Measurements from ENCODE around the gene SLC25A47. TPM values are rescaled to one million over a fixed set of nuclear protein-coding genes. Genes with fewer than 3 reads are reported as not detected.
"Not testable (repeated sequence)": the region's sequence is repeated elsewhere in the genome, so short reads cannot be mapped to it uniquely, and the experiment has no call there.

Gene SLC25A47
- total RNA-seq, 2 experiments from 2014 or later, result not detected

DNA sequence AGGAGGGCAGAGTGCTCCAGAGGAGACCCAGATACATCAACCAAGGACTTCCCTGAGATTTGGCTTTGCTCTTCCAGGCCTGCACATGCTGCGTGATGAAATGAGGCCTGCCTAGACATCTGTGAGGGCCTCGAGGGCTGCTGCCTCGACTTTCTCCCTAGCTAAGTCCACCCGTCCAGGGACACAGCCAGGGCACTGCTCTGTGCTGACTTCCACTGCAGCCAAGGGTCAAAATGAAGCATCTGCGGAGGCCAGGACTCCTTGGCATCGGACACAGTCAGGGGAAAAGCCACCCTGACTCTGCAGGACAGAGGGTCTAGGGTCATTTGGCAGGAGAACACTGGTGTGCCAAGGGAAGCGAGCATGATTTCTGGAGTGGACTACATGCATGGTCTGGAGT lies 10.7 kb downstream of the SLC25A47 start:
- no peak for DNase-seq
- Mint-ChIP-seq H3K27me3 (no peaks in the 10 kb centered on the region), H3K4me1 (ENCODE audit: low read depth) (peaks cover 18% of the 10 kb centered on the region), H3K9me3 (no peaks in the 10 kb centered on the region), H3K27ac (no peak overlapping the region), H3K36me3 (peaks cover 50% of the 10 kb centered on the region), H3K4me3 (no peak overlapping the region)
- CTCF ChIA-PET, result interaction anchor here (1.2 kb wide), 1 partner anchor 12 kb away, joined by 3 read pairs; no protein-coding TSS in a partner anchor
- POLR2A ChIA-PET, result interaction anchor here (0.6 kb wide), 1 partner anchor 208 kb away, joined by 4 read pairs; no protein-coding TSS in a partner anchor
- intact Hi-C loops (cut with micrococcal nuclease), result no loop called here

DNA sequence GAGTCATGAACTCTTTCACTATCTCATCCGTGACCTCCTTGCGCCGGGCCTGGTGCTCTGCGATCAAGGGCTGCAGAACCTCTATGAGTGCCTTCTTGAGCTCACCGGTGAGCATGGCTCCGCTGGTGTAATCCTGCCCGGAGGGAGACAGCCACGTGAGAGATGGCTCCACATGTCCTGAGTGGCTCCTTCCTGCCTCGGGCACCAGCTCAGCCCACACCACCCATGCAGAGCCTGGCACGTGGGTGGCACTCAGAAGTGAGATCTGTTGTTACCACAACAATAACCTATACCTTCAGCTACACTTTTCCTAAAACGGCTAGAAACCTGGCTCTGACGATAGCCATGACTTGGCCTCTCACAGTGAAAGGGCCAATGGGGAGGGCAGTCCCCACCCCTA lies 11.8 kb downstream of the SLC25A47 start:
- peaks cover 57% of the 10 kb centered on the region for H3K36me3 Mint-ChIP-seq
- CTCF ChIA-PET, result interaction anchor here (0.6 to 1.2 kb wide), 2 partner anchors 13 to 43 kb away, joined by 3 to 4 read pairs; no protein-coding TSS in a partner anchor
- peak overlapping the region; percentile 23 for H3K27ac Mint-ChIP-seq

DNA sequence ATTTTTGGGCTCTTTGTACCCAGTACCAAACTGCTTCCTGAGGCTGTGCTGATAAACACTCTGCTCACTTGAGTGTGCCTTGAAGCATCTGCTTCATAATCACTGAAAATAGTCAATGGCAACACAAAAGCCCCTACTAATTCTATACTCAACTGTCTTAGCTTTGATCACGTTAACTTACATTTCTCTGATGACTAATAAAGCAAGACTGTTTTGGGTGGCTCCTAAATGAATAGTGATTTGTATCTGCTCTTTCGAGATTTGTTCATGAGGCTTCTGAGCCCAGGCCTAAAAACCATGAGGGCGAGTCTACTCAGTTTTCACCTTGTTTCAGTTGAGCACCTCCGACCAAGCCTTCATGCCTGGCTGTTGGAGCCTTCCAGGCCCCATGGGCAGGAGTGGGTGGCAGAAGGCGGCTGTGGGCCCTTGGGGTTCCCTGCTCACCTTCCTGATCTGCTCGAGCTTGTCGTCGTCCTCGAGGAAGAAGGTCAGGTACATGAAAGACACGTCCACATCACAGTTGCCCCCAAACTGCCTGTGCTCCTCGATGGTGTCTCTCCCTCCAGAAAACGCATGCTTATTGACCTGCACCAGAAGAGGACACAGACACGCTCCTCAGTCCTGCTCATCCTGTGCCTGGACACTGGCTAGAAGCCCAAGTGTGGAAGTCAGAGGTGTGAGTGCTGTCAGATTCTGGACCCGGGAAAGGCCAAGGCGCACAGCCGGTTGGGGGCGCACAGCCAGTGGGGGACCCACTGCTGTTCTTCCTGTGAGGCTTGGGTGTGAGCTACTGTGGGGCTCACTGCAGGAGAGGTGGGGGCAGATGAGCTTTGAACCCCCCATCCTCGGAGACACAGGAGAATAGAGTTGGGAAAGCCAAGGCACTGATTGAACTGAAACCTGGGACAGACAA lies 13.7 kb downstream of the SLC25A47 start:
- H3K27me3 Mint-ChIP-seq, result no peaks in the 10 kb centered on the region
- no peaks in the 10 kb centered on the region for H3K9me3 Mint-ChIP-seq
- H3K27ac Mint-ChIP-seq, result peak overlapping the region; percentile 93
- ChIA-PET CTCF (interaction anchor here (0.8 to 1.4 kb wide), 4 partner anchors 38 to 54 kb away, joined by 3 to 4 read pairs (median 4); a partner anchor contains a TSS), POLR2A (interaction anchor here (0.6 to 1.0 kb wide), 3 partner anchors 14 to 38 kb away, joined by 3 read pairs; a partner anchor contains a TSS)
- DNase-seq, result peak; percentile 49
- no peak overlapping the region for H3K4me3 Mint-ChIP-seq
- intact Hi-C loops (cut with micrococcal nuclease), result loop anchor here (1.0 kb wide), 1 partner anchor 38 kb away; a partner anchor contains a TSS
- peaks cover 37% of the 10 kb centered on the region for H3K4me1 Mint-ChIP-seq (ENCODE audit: low read depth)
- peaks cover 73% of the 10 kb centered on the region for H3K36me3 Mint-ChIP-seq

More for the DNA sequence above, 11.8 kb downstream of the SLC25A47 start:
- Mint-ChIP-seq H3K9me3 (no peaks in the 10 kb centered on the region), H3K27me3 (no peaks in the 10 kb centered on the region), H3K4me1 (ENCODE audit: low read depth) (peaks cover 19% of the 10 kb centered on the region), H3K4me3 (no peak overlapping the region)
- POLR2A ChIA-PET, result no interaction called here
- no peak for DNase-seq
- intact Hi-C loops (cut with micrococcal nuclease), result no loop called here

DNA sequence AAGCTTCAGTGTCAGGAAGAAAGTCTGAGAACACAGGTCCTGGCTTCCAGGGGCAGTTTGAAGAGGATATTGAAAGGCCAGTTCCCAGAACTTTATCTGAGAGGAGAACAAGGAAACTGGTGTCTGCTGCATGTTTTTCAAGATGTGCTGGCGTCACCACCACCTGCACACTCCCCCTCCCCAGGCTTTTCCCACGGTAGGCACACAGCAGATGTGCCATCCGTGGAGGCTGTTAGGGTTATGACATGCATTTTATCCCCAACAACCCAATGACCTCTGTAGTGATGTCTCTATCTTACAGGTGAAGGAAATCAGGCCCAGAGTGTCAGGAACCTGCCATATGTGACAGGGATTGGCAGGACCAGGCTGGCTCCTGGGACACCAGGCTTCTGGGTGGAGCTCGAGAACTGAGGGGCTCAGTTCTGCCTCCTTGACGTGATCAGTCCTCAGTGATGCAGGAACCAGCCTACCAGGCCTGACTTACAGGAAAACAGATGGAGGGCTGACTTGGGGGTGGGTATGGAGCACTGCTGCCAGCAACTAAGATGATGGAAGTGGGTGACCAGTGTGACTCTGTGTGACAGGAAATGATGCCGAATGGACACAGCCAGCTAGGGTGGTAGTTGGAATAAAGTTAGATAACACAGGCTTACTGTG lies 16.8 kb downstream of the SLC25A47 start:
- DNase-seq, result peak; percentile 9
- Mint-ChIP-seq H3K27ac (peak overlapping the region; percentile 85), H3K9me3 (no peaks in the 10 kb centered on the region), H3K4me1 (ENCODE audit: low read depth) (peaks cover 48% of the 10 kb centered on the region), H3K4me3 (no peak overlapping the region), H3K36me3 (peaks cover 75% of the 10 kb centered on the region), H3K27me3 (no peaks in the 10 kb centered on the region)
- POLR2A ChIA-PET, result interaction anchor here (1.4 kb wide), 1 partner anchor 22 kb away, joined by 3 read pairs; no protein-coding TSS in a partner anchor
- intact Hi-C loops (cut with micrococcal nuclease), result no loop called here
- CTCF ChIA-PET, result interaction anchor here (2.5 kb wide), 1 partner anchor 33 kb away, joined by 6 read pairs; no protein-coding TSS in a partner anchor

DNA sequence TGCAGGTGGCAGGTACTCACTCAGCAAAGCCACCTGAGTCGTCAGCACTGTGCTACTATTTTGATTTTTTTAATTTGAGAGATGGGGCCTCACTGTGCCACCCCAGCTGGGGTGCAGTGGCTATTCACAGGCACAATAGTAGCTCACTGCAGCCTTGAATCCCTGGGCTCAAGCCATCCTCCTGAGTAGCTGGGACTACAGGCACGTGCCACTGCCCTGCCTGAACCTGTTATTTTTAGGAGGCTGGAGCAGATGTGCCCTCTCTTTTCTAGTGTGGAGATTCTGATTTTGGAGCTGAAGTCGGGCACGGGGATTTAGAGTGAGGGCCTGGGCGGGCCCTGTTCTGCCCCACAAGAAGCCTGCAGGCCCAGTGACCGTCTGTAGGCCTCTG lies 17.3 kb downstream of the SLC25A47 start:
- intact Hi-C loops (cut with micrococcal nuclease), result no loop called here
- H3K36me3 Mint-ChIP-seq, result peaks cover 71% of the 10 kb centered on the region
- no peaks in the 10 kb centered on the region for H3K9me3 Mint-ChIP-seq
- peak; percentile 8 for DNase-seq
- H3K27ac Mint-ChIP-seq, result peak overlapping the region; percentile 85
- POLR2A ChIA-PET, result interaction anchor here (1.4 to 1.5 kb wide), 3 partner anchors 22 to 35 kb away, joined by 3 to 5 read pairs (median 5); a partner anchor contains a TSS
- CTCF ChIA-PET, result interaction anchor here (1.2 to 2.5 kb wide), 2 partner anchors 33 to 37 kb away, joined by 5 to 6 read pairs; no protein-coding TSS in a partner anchor
- no peak overlapping the region for H3K4me3 Mint-ChIP-seq
- H3K4me1 Mint-ChIP-seq (ENCODE audit: low read depth), result peaks cover 48% of the 10 kb centered on the region
- no peaks in the 10 kb centered on the region for H3K27me3 Mint-ChIP-seq

DNA sequence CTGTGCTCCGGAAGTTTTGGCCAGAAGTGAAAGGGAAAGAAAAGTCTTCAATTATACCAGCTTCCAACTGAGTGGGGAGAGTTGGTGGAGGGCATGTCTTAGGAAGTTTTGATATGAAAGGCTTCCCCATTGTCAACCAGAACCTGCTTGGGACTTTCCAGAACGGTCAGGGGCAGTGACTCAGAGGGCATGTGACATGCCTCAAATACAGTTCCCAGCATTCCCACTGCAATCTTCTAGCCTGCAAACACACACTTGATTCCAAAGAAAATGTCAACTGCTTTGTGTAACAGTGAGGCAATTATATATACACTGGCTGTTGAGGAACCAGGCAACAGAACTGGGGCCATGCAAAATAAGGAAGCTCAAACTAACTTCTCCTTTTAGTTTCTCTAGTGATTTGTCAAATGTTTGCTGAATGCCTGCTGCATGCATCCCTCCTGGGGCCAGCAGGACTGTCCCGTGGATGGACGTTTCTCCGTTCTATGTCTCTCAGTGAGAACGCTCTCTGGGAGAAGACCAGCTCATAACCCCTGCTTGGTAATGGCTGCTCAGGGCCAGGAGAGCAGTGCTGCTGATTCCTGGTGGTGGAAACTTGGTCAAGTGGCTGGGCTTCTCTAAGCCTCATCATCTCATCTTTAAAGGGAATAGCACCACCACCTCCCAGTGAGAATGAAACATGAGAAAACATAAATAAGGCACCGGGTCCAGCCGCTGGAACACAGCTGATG lies 18.3 kb downstream of the SLC25A47 start:
- CTCF ChIA-PET, result interaction anchor here (0.6 to 2.5 kb wide), 4 partner anchors 32 to 1376 kb away, joined by 3 to 6 read pairs (median 4); no protein-coding TSS in a partner anchor

DNA sequence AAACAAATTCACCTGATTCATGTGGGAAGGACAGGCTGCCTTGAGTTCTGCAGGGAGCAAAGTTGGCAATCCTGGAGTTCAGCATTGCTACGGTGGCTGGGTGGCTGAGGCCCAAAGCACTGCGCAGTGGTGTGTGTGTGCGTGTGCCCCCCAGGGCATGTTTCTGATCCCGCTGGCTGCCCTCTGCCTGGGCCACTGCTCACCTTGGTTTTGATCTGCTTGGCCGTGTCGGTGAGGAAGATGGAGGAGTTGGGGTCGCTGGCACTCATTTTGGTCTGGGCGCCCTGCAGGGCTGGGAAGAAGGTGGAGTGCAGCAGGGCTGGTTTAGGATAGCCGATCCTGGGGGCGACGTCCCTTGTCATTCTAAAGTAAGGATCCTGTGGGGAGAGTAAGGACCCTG lies 19.1 kb downstream of the SLC25A47 start:
- POLR2A ChIA-PET, result interaction anchor here (1.5 kb wide), 1 partner anchor 31 kb away, joined by 5 read pairs; no protein-coding TSS in a partner anchor
- no peaks in the 10 kb centered on the region for H3K27me3 Mint-ChIP-seq
- H3K9me3 Mint-ChIP-seq, result no peaks in the 10 kb centered on the region
- peaks cover 72% of the 10 kb centered on the region for H3K36me3 Mint-ChIP-seq
- peaks cover 38% of the 10 kb centered on the region for H3K4me1 Mint-ChIP-seq (ENCODE audit: low read depth)
- H3K27ac Mint-ChIP-seq, result peak overlapping the region; percentile 46
- CTCF ChIA-PET, result interaction anchor here (0.7 to 2.5 kb wide), 2 partner anchors 31 to 35 kb away, joined by 3 to 6 read pairs; no protein-coding TSS in a partner anchor
- peak; percentile 7 for DNase-seq
- intact Hi-C loops (cut with micrococcal nuclease), result no loop called here
- no peak overlapping the region for H3K4me3 Mint-ChIP-seq

More for the DNA sequence above, 18.3 kb downstream of the SLC25A47 start:
- Mint-ChIP-seq H3K36me3 (peaks cover 73% of the 10 kb centered on the region), H3K27me3 (no peaks in the 10 kb centered on the region), H3K4me3 (no peak overlapping the region), H3K9me3 (no peaks in the 10 kb centered on the region), H3K4me1 (ENCODE audit: low read depth) (peaks cover 45% of the 10 kb centered on the region), H3K27ac (peak overlapping the region; percentile 85)
- intact Hi-C loops (cut with micrococcal nuclease), result loop anchor here (1.0 kb wide), 1 partner anchor 34 kb away; a partner anchor contains a TSS
- POLR2A ChIA-PET, result interaction anchor here (1.4 to 1.5 kb wide), 2 partner anchors 31 to 34 kb away, joined by 5 read pairs; a partner anchor contains a TSS
- DNase-seq, result peak; percentile 55

DNA sequence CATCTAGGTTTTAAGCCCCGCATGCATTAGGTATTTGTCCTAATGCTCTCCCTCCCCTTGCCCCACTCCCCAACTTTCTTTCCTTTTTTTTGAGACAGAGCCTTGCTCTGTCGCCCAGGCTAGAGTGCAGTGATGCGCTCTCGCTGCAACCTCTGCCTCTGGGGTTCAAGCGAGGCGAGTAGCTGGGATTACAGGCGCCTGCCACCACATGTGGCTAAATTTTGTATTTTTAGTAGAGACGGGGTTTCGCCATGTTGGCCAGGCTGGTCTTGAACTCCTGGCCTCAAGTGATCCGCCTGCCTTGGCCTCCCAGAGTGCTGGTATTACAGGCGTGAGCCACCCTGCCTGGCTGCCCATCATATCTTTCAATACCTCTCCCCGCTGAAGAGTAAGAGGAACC lies 19.7 kb downstream of the SLC25A47 start:
- Mint-ChIP-seq H3K4me1 (ENCODE audit: low read depth) (peaks cover 33% of the 10 kb centered on the region), H3K27ac (peak overlapping the region; percentile 49), H3K36me3 (peaks cover 68% of the 10 kb centered on the region)
- intact Hi-C loops (cut with micrococcal nuclease); H3K4me3 Mint-ChIP-seq; H3K27me3 Mint-ChIP-seq; POLR2A ChIA-PET; H3K9me3 Mint-ChIP-seq; CTCF ChIA-PET; DNase-seq: not testable (repeated sequence)

DNA sequence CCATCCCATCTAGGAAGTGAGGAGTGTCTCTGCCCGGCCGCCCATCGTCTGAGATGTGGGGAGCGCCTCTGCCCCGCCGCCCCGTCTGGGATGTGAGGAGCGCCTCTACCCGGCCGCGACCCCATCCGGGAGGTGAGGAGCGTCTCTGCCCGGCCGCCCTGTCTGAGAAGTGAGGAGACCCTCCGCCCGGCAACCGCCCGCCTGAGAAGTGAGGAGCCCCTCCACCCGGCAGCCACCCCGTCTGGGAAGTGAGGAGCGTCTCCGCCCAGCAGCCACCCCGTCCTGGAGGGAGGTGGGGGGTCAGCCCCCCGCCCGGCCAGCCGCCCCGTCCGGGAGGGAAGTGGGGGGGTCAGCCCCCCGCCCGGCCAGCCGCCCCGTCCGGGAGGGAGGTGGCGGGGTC lies 21.5 kb downstream of the SLC25A47 start:
- Mint-ChIP-seq H3K36me3 (peaks cover 72% of the 10 kb centered on the region), H3K4me1 (ENCODE audit: low read depth) (peaks cover 31% of the 10 kb centered on the region)
- CTCF ChIA-PET; H3K9me3 Mint-ChIP-seq; DNase-seq; POLR2A ChIA-PET; H3K4me3 Mint-ChIP-seq; intact Hi-C loops (cut with micrococcal nuclease); H3K27ac Mint-ChIP-seq; H3K27me3 Mint-ChIP-seq: not testable (repeated sequence)

DNA sequence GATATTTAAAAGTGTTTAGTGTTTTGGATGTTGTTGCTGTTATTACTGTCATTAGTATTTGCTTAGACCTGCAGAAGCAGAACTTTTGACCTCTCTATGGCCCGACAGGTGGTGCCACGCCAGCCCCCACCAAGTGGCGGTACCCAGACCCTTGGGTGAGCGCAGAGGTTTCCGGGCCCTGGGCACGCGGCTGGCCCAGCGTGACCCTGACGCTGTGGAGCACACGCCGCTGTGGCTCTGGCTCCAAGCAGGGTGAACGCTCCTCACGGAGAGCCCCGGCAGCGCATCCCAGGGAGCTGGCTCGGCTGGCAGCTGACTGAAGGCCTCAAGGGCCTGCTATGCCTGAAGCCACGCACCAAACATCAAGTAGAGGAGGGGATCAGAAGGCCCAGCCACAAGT lies 22.6 kb downstream of the SLC25A47 start:
- no peak for DNase-seq
- Mint-ChIP-seq H3K27me3 (no peaks in the 10 kb centered on the region), H3K4me1 (ENCODE audit: low read depth) (peaks cover 22% of the 10 kb centered on the region), H3K4me3 (no peak overlapping the region), H3K36me3 (peaks cover 68% of the 10 kb centered on the region), H3K9me3 (no peaks in the 10 kb centered on the region), H3K27ac (no peak overlapping the region)
- intact Hi-C loops (cut with micrococcal nuclease), result no loop called here
- CTCF ChIA-PET, result no interaction called here
- POLR2A ChIA-PET, result no interaction called here

All from activated CD4-positive, alpha-beta memory T cell treated with anti-CD3 and anti-CD28 coated beads for 36 hours (primary cell).